OCI-M2 (cell line): ENCODE results near the gene UMPS.
"Not testable (repeated sequence)": the region's sequence is repeated elsewhere in the genome, so short reads cannot be mapped to it uniquely, and the experiment has no call there.

Experiments used
- DNase-seq: peaks from one replicate; lab custom pipeline; 2025; ENCODE audit not compliant: unreplicated experiment; lab: John Stamatoyannopoulos, UW

The UMPS gene

DNA sequence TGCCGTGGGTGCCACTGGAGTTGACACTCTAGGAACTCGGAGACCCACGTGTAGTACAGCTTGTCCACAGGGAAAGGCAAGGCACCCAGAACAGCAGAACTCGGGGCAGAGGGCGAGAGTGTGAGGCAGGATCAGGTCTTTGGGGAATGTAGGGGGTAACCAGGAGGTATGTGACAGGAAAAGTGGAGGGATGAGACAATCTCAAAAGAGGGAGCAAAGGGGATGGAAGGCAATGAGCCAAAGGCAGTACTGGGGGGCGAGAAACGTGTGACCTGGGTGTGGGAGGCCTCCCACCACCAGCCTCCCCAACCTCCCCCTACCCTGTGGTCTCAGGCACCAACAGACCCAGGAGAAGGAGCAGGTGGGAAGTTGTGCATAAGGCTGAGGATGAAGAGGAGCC lies 48.9 kb downstream of the UMPS start:
- no peak for DNase-seq

DNA sequence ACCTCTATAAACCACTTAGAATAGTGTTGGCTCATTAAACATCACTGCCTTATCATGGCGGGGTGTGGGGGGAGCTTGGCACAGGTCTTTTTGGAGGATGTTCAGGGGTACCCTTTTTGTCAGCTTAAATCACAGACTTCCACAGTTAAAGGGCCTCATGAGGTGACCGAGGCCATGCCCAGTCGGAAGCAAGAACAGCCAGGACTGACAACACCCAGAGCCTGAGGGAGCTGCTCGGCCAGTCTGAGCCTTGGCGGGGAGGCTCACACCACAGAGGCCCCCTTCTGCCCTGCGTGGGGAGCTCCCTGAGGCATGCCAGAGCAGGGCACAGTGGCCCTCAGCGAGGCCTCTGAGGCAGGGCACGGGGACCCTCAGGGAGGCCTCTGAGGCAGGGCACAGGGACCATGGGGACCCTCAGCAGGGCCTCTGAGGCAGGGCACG lies 49.5 kb downstream of the UMPS start:
- DNase-seq = no peak

DNA sequence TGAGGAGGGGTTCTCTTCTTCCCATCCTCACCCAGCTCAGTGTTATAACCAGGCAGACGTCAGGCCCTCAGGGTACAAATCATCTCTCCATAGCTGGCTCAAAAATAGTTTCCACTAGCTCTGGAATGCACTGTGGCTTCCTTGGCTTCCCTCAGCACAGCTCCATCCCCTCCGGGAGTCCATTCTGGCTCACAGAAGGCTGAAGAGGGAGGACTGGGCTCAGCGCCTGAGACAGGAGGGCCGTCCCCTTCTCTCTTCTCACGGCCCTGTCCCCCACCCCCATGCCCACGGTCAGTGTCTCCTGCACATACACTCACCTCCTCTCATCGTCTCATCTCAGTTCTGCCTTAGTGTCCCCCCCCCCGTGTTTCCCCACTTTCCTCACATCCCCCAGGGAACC lies 50.1 kb downstream of the UMPS start:
- DNase-seq = no peak

DNA sequence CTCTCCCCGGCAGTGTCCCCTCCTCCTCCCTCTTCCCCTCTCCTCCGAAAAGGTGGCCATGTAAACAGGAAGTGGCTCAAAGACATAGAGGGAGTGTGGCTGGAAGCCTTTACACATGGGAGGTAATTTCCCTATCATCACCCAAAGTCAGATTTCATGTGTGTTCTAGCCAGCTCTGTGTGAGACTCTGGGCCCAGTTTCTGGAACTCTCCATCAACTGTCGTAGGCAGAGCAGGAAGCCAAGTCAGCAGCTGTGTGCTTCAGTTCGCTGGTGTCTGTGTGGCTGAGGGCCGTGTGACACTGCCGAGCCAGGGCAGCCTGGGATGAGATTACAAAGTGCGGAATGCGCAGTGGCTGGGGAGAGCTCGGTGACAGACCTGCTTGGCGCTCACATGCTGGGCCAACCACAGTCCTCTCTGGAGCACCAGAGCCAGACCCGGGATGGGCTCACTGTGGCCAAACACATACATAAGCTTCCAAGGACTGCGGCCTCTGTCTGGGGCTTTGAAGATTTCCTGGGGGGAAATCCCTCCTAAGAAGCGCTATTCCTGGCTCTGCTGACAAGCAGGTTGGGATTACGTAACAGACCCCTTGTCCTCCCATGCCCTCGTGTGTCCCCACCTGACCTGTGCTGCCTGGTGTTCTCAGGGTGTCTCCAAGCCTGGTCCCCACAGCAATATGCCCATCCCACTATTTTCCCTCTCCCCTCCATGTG lies 50.7 kb downstream of the UMPS start:
- DNase-seq = no peak

DNA sequence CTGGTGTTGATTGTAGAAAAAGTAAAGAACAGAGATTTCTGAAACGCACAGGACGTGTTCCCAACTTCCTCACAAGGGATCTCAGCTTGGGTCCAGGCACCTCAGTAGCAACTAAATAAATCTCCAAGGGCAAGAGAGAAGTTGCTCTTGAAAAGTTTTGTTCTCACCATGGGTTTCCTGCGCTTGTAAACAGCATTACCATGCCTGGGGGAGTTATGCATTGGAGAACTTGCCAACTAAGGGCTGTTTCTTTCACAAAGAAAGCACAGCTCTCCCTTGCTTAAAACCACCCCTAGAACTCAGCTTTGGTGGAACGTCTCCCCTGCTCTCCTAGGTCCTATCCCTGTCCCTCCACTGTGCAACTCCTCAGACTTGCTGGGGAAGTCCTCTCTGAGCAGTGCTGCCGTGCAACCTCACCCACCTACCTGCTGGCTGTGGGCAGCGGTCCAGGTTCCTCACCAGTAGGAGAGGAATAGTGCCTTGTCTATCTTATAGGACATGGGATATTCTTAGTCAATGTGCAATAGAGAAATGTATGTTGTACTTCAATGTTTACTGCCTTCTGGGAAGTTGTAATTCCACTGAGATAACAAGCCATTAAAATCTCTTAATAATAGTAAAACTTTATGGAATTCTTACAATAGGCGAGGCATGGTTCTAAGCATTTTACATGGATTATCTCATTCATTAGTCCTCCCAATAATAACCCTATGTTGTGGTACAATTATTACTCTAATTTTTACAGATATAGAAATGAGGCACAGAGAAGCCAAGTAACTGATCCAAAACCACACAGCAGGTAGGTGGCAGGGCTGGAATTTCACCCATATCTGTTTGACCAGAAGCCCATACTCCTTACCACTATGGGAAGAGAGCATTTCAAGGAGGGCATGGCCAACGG lies 51.5 kb downstream of the UMPS start:
- no peak for DNase-seq

DNA sequence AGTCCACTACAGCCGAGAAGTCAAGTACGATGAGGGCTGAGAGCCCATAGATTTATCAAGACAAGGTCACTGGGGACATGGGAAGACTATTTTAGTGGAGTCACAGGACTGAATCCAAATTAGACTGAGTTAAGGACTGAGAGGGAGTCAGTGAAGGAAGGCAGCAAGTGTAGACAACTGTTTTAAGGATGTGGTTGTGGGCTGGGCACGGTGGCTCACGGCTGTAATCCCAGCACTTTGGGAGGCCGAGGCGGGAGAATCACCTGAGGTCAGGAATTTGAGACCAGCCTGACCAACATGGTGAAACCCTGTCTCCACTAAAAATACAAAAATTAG lies 52.1 kb downstream of the UMPS start:
- not testable (repeated sequence) for DNase-seq

DNA sequence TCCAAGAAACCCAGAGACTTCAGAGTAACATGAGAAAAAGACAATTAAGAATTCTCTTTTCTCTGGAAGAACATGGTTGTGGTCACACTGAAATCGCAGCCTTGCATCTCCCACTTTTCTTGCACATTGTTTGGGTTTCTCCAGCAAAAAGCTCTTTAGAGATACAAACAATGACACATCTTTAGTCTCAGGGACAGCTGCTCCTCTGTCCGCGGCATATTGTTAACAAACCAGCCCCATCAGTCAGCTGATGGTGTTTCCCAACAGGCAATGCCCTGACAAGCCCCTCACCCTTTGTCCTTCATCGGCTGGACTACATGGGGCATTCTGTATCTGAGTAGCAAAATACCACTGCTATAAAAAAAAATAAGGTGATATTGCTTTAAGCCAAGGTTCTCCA lies 53.4 kb downstream of the UMPS start:
- DNase-seq = no peak

DNA sequence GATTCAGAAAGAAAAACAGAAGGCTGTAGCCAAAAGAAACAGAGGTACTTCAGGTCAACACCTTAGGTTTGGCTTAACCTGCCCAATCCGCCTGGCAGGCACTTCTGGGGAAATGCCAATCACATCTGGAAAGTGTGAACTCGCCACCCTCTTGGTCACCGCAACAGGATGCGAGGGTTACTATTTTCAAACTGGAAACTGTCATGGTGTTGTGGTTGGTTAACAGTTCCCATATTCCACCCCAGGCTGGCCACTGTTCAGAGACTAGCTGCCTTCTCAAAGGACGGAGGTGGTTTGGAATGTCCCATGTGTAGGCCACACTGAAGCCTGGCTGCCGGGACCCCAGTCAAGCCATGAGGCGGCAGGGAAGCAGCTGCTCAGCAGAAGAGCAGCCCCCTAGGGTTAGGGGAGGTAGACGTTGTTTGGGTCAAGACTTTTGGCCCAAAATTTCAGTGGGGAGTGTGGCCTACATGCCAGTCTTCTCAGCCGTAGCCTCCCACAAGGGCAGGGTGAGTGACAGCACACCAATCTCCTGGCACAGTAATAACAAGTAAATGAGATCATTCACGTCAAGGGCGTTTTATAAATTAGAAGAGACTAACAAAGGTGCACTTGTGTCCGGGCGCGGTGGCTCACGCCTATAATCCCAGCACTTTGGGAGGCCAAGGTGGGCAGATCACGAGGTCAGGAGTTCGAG lies 54.6 kb downstream of the UMPS start:
- no peak for DNase-seq

DNA sequence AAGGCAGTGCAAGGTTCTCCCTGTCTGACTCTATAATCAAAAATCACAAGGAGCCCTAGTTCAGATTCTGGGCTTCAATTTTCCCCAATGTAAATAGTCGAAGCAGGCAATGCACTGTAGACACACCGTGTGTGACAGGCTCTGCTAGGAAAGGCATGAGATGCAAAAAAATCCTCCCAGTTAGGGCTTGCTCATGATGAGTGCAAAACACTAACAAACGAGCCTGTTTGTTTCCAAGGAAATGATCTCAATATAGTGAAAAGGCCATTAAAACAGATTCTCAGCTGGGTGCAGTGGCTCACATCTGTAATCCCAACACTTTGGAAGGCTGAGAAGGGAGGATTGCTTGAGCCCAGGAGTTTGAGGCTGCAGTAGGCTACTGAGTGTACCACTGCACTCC lies 55.7 kb downstream of the UMPS start:
- DNase-seq = no peak

DNA sequence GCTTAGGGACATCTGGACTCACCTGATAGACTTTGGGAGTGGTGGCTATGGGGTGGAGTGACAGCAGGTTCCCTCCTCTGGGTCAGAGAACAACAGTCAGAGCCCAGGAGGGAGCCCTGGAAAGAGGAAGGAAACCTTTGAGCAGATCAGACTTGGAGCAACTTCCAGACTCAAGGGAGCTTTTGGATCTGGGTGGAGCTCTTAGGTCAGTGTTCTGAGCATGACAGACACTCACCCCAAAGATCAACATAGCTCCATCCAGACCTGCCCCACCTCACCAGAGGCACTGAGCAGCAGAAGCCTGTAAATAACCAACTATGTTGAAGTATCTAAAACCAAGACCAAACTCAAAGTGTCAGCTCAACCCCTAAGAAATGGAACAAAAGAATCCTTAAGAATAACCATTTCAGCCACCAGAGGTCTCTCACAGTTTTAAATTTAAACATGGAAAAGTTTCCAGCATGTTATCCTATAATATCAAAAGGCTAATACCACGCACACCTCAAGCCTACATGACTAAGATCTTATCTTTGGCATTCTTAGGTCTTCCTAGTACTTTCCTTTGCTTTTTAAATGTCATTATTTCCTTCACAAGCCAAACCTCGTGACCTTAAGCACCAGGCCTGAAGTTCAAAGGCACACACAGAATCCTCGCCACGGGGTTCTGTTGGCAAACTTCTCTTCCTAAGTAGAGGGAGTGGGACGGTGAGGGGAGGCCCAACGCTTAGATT lies 56.4 kb downstream of the UMPS start:
- DNase-seq = no peak

DNA sequence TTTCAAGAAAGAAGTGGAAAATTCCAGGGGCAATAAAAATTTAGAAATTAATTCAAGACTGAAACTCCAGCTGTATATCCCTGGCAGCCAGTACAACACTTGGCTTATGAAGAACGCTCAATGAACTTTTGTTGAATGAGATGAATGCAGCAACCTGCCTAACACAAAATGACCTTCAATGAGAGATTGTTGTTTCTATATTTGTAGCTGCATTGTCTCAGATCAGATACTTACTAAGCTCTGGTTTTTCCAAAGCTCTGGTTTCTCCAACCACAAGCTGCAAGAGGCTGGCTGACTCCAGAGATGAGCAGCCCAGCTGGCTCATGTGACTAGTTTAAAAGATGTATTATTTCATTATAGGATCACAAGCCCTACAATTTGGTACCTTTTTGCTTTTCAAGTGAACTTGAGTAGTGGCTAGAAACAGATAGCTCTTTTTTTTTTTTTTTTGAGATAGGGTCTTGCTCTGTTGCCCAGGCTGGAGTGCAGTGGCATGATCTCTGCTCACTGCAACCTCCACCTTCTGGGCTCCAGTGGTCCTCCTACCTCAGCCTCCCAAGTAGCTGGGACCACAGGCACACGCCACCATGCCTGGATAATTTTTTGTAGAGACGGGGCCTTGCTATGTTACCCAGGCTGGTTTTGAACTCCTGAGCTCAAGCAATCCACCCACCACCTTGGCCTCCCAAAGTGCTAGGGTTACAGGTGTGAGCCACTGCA lies 57.4 kb downstream of the UMPS start:
- no peak for DNase-seq

DNA sequence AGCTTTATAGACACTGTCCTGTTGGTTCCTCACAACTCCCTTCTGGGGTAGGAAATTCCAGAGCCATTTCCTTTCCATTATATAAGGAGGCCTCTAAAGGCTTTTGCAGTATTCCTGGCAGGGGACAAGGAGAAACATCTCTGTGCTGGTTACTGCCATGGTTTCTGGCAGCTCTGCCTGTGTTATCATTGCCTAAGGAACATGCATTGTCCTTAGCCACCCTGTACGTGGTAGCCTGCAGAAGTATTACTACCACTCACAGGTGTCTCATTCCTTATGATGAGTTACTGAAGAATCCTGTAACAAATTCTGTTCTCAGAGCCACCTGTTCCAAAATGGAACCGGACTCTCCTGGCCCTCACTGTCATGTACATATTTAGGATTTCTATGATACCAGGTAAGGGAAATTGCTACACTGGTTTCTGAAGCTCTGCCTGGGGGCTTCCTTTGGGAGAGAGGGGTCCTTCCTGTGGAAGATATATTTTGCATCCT lies 58.0 kb downstream of the UMPS start:
- no peak for DNase-seq

DNA sequence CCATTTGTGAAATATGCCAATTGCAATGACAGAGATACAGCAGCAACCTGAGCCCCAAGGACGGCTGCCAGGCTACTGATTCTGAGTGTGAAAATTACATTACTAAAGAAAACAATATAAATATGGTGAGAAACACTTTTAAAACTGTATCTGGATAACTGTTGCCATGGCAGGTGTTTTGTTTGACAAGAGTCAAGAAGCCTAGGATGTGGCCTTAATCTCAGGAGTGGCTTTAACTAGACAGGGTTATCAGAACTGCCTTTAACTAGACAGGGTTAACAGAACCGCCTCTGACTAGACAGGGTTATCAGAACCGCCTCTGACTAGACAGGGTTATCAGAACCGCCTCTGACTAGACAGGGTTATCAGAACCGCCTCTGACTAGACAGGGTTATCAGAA lies 58.9 kb downstream of the UMPS start:
- not testable (repeated sequence) for DNase-seq

DNA sequence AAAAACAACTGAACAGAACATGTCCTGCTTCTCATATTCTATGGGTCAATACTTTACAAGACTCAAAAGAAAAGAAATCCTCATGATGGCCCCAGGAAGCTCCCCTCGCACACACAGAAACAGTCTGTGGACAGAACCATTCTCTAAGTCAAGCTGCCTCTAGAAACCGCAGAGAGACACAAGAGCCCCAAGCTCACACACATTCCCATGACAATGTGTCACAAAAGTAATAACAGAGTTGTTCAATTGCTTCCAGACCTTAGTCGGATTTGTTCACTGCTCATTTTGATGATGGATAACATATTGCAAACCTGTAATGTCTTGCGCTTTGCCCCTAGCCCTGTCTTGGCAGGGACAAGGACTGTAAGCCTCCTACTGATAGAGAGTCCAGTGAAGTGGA lies 60.9 kb downstream of the UMPS start:
- DNase-seq = no peak

DNA sequence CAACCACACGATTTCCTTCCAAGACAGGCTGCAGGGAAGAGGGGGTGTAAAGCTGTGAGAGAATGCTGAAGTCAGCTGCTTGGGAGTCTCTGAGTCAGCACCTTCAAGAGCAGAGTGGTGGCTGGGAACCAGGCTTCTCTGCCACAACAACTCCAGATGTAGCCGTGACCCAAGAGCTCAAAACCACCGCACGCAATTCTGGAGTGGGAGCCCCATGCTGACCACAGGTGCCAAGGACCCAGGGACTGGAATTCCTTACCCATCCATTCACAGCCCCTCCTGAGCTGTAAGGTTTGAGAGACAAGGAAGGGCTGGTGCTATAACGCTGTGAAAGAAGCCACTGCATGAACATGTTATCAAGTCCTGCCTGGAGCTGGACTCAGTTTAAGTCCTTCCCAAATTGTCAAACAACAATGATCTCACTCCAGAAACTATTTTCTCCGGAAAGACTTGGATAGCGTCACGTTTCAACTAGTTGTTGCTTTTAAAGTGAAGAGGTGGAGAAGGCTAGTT lies 61.4 kb downstream of the UMPS start:
- DNase-seq = no peak

DNA sequence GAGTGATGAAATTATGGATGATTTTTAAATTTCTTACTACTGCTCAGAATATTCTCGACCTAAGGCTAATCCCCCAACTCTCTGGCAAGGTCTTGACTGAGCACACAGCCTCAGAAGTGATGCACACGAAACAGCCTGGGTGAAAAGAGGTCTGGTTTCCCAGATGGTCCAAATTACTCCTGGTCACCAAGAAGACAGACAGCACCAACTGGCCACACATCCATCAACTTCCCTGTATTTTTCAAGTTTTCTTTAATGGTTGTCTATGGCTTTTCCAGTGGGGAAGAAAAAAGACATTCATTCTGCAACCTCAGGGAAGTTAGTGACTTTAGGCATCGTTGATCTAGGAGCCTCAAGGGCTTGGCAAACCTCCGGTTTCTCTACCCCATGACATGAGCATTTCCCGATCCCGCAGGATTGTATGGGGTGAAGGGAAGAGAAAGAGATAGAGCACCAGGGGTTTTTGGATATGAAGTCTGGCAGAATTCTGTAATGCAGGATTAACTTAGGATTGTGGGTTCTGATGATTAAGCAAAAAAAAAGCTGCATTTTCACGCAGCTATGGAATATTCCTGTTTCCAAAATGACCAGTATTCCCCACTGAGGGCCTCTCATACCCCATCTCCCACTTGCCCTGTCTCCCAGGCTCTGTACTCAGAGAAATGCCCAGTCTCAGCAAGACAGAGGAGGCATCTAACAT lies 62.2 kb downstream of the UMPS start:
- no peak for DNase-seq

DNA sequence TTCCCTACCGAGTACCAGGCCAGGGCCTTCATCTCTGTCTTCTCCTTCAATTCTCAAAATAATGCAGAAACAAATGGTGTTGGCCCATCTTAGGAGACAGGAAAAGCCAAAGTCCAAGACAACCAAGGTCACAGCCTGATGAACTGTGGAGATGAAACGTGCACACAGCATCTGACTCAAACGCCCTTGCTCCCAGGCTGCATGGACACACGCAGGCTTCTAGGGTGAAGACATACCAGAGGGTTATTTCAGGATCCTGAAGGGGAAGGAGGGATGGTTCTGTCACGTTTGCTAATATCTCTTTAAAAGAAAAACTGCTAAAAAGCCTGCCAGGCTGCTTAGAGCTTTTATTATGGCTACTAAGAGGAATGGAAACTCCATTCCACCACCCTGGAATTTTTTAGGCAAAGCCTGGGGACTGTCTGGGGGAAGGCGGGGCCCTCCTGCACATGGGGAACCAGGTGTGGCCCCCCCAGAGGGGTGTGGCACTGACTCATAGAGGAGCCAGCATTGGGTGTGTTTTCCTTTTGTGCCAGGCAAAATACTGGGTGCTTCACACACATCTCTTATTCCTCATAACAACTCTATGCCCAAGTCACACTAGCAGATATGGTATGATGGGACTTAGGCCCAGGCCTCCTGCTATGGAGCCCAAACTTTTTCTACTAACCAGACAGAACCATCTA lies 62.9 kb downstream of the UMPS start:
- no peak for DNase-seq

DNA sequence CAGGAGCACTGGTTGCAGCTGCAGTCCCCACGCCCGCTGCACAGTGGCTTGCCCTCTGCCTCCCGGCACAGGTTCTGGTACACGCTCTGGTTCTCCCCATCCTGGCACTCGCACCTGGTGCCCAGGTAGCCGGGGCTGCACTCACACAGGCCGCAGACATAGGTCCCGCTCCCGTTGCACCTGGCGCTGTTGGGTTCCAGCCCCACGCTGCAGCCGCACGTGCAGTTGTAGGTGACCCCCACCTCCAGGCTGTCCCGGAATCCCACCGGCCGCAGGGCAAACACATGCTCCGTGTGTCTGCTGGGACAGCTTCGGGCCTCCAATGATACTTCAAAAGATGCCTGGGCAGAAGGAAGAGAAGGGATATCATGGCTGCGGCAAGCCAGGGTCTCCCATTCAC lies 66.2 kb downstream of the UMPS start:
- DNase-seq = no peak

DNA sequence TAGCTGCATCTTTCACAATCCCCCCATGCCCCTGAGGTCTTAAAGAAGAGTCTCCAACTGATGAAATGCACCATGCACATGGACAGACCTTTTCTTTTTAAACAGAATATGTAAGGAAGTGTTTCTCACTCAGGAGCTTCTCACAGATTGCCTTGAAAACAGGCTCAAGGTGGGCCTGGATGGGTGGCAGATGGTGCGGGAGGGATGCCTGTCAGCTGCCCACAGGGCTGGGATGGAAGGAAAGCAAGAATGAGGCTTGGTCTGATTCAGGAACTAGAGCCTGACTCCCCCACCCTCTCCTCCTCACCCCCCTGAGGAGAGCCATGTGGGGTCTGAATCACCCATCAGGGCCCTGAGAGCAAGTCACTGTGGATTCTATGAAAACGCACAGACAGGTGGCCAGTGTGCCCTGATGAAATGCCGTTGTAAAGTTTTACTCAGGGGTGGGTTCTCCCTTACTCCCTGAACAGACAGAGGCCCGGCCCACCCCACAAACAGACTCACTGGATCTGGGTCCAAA lies 67.2 kb downstream of the UMPS start:
- no peak for DNase-seq
